KOPT-K1 (cell line): ENCODE results near the gene PRPF6.

Source experiments
- H3K27ac ChIP-seq: fragments of 200-600 bp; sonication (generic); 2 replicates; pipeline ENCODE4 v1.5.1; 2016; ENCODE audit warnings: antibody characterized with exemption, mild to moderate bottlenecking, low read depth, low read length; ENCODE audit not compliant: poor library complexity, severe bottlenecking
- H3K36me3 ChIP-seq: fragments of 200-600 bp; sonication (generic); 2 replicates; pipeline ENCODE4 v1.5.1; 2017; ENCODE audit warnings: antibody characterized with exemption, mild to moderate bottlenecking, low read length, moderate library complexity; ENCODE audit not compliant: insufficient read depth
- H3K9me3 ChIP-seq: fragments of 200-600 bp; sonication (generic); 2 replicates; pipeline ENCODE4 v1.5.1; 2017; ENCODE audit warnings: antibody characterized with exemption, low read length, mild to moderate bottlenecking; ENCODE audit not compliant: insufficient read depth, poor library complexity, severe bottlenecking

PRPF6 gene

GRCh38 chr20:63980806-63981728, at the start of gene PRPF6:
Gene PRPF6 (plus strand): TSS chr20:63981132. CDS start chr20:63981246, 114 bp downstream.
- Histone ChIP-seq H3K27ac (peak within 1 kb of the TSS; percentile 88), H3K9me3 (no peaks in the 10 kb centered on the region), H3K36me3 (peaks cover 38% of the 10 kb centered on the region)

GRCh38 chr20:63931735-63932134, 49.2 kb upstream of the PRPF6 start:
- H3K27ac ChIP-seq, result no peak overlapping the region
- H3K36me3 ChIP-seq, result peaks cover 94% of the 10 kb centered on the region
- H3K9me3 ChIP-seq, result no peaks in the 10 kb centered on the region

- no peaks in the 10 kb centered on the region for H3K9me3 ChIP-seq
- no peak overlapping the region for H3K27ac ChIP-seq
- H3K36me3 ChIP-seq, result peaks cover 89% of the 10 kb centered on the region
Observed at GRCh38 chr20:63932606-63933160, 48.2 kb upstream of the PRPF6 start.

GRCh38 chr20:63933646-63934045, 47.3 kb upstream of the PRPF6 start:
- Histone ChIP-seq H3K27ac (no peak overlapping the region), H3K9me3 (no peaks in the 10 kb centered on the region), H3K36me3 (peaks cover 80% of the 10 kb centered on the region)

GRCh38 chr20:63934271-63935068, 46.5 kb upstream of the PRPF6 start:
- peaks cover 79% of the 10 kb centered on the region for H3K36me3 ChIP-seq
- no peaks in the 10 kb centered on the region for H3K9me3 ChIP-seq
- H3K27ac ChIP-seq, result no peak overlapping the region

- Histone ChIP-seq H3K27ac (no peak overlapping the region), H3K36me3 (peaks cover 76% of the 10 kb centered on the region), H3K9me3 (no peaks in the 10 kb centered on the region)
Observed at GRCh38 chr20:63935447-63935846, 45.5 kb upstream of the PRPF6 start.

GRCh38 chr20:63937596-63937995, 43.3 kb upstream of the PRPF6 start:
- Histone ChIP-seq H3K27ac (no peak overlapping the region), H3K36me3 (peaks cover 68% of the 10 kb centered on the region), H3K9me3 (no peaks in the 10 kb centered on the region)

GRCh38 chr20:63939061-63939935, 41.6 kb upstream of the PRPF6 start:
- Histone ChIP-seq H3K27ac (no peak overlapping the region), H3K9me3 (no peaks in the 10 kb centered on the region), H3K36me3 (peaks cover 68% of the 10 kb centered on the region)

GRCh38 chr20:63940071-63940471, 40.9 kb upstream of the PRPF6 start:
- Histone ChIP-seq H3K27ac (no peak overlapping the region), H3K36me3 (peaks cover 68% of the 10 kb centered on the region), H3K9me3 (no peaks in the 10 kb centered on the region)

- Histone ChIP-seq H3K9me3 (no peaks in the 10 kb centered on the region), H3K27ac (no peak overlapping the region), H3K36me3 (peaks cover 68% of the 10 kb centered on the region)
Observed at GRCh38 chr20:63940472-63941266, 40.3 kb upstream of the PRPF6 start.

GRCh38 chr20:63941282-63942081, 39.5 kb upstream of the PRPF6 start:
- Histone ChIP-seq H3K36me3 (peaks cover 66% of the 10 kb centered on the region), H3K9me3 (no peaks in the 10 kb centered on the region), H3K27ac (no peak overlapping the region)

- H3K9me3 ChIP-seq, result no peaks in the 10 kb centered on the region
- peaks cover 63% of the 10 kb centered on the region for H3K36me3 ChIP-seq
- no peak overlapping the region for H3K27ac ChIP-seq
Observed at GRCh38 chr20:63942250-63942951, 38.5 kb upstream of the PRPF6 start.
